DMS 273 treated with DMSO at 0.1 percent for 48 hours (cell line): ENCODE data around the gene TMPRSS11A.

Experiments used
- DNase-seq: peaks from one replicate; lab custom pipeline; 2025; lab: John Stamatoyannopoulos, UW

The TMPRSS11A gene, protein sequence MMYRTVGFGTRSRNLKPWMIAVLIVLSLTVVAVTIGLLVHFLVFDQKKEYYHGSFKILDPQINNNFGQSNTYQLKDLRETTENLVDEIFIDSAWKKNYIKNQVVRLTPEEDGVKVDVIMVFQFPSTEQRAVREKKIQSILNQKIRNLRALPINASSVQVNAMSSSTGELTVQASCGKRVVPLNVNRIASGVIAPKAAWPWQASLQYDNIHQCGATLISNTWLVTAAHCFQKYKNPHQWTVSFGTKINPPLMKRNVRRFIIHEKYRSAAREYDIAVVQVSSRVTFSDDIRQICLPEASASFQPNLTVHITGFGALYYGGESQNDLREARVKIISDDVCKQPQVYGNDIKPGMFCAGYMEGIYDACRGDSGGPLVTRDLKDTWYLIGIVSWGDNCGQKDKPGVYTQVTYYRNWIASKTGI

DNA sequence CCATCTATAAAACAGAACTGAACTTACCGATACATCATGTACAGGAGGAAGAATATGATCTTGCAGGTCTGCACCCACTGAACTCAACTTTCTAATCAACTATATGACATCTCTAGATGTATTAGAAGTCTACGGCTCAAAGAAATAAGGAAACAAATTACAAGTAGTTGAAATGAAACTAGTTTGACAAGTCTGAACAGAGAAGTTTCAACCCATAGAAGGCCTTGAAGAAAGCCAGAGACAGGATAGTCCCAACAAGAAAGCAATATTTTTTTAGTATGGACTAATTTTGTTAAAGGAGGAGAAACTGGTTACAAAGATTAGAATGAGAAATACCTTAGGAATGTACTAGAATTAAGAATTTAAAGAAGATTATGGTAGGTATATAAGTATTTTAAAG lies at the start of gene TMPRSS11A:
TSS of gene TMPRSS11A (minus strand) at position 138 of the 400 bp plus-strand sequence. CDS start at position 38, 100 bp downstream.
- DNase-seq, result no peak

DNA sequence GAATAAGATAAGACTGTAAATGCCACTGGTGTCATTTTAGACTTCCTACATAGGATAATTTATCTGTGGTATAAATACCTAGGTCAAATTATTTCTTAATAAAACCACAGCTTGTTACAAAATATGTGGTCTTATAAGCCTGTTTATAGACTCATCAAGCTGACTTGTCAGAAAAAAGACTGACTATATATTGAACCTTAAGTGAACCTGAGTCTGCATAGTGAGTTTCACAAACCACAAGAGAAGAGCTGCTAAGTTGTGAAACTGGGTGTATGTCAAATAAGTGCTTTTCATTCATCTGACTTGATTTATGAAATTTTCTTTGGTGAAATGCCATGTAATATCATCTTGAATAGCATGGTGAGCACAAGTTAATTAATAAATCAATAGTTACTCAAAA lies 48.4 kb upstream of the TMPRSS11A start:
- DNase-seq, result no peak

DNA sequence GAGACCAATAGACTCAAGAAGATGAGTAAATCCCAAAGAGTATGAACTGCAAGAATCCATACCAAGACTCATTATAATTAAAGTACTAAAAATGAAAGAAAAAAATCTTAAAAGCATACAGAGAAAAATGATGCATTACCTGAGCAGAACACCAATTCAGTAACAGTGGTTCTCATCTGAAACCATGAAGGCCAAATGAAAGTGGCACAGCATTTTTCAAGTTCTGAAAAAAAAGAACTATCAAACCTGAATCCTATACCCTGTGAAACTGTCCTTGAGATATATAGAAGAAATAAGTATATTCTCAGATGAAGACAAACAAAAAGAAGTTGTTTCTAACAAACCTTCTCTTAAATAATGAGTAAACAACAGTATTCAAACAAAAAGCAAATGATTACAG lies 39.6 kb upstream of the TMPRSS11A start:
- DNase-seq, result no peak

DNA sequence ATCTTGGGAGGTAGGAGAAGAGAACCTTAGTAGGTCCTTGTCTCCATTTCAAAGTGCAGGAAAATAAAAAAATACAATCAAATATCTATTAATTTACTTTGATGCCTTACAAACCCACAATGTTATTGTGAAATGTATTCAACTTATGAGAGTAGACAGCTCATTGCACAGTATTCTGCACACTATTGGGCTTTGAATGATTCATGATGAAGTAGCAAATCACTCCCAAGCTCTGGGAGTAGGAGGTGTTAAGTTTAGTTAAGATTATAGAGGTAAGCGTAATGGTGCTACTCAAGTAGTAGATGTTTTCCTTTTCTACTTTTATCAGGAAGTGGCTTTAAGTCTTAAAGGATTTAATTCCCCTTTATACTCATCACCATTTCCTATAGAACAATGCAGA lies 32.8 kb upstream of the TMPRSS11A start:
- no peak for DNase-seq

DNA sequence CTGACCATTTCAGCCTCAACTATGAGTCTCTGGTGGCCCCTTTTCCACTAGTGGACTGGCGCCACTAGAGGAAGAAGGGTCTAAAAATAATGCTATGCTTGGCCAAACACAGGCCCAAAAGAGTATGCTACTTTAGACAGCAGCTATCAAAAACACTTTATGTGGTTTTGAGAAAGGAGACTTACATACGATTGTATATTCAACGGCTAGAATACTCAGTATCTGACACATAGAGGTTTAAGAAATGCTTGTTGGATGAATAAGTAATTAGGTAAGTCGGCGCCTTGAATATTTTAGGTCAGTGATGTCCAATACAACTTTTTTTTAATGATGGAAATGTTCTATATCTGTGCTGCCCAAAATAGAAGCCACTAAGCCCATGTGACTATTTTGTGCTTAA lies 25.7 kb upstream of the TMPRSS11A start:
- no peak for DNase-seq

DNA sequence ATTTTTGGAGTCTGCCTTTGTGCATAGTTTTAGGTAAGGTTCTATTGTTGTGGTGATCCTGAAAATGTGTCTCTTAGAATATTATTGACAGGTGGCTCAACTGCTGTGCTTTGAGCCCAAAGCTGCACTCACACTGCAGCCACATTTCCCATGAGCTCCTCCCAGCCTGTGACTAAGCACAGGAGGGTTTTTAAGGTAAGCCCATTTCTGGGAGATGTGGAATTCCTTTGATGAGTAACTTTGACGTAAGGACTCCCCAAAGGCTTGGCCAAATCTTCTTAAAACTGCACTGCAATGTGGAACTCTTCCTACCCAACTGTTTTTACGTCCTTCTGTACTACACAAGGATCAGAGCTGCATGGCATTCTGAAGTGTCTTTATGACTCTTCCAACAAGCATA lies 20.0 kb upstream of the TMPRSS11A start:
- no peak for DNase-seq

DNA sequence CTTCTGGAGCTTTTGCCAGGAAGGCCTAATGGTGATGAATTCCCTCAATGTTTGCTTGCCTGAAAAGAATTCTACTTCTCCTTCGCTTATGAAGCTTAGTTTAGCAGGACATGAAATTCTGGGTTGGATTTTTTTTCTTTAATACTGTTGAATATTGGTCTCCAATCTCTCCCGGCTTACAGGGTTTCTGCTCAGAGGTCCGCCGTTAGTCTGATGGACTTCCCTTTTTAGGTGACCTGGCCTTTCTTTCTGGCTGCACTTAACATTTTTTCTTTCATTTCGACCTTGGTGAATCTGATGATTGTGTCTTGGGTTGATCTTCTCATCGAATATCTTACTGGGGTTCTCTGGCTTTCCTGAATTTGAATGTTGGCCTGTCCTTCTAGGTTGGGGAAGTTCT lies 17.2 kb upstream of the TMPRSS11A start:
- no peak for DNase-seq

DNA sequence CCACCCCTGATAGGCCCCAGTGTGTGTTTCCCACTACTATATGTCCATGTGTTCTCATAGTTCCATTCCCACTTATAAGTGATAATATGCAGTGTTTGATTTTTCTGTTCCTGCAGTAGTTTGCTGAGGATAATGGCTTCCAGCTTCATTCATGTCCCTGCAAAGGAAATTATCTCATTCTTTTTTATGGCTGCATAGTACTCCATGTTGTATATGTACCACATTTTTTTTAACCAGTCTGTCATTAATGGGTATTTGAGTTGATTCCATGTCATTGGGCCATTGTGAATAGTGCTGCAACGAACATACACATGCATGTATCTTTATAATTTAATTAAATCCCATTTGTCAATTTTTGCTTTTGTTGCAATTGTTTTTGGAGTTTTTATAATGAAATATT lies 10.3 kb upstream of the TMPRSS11A start:
- no peak for DNase-seq

DNA sequence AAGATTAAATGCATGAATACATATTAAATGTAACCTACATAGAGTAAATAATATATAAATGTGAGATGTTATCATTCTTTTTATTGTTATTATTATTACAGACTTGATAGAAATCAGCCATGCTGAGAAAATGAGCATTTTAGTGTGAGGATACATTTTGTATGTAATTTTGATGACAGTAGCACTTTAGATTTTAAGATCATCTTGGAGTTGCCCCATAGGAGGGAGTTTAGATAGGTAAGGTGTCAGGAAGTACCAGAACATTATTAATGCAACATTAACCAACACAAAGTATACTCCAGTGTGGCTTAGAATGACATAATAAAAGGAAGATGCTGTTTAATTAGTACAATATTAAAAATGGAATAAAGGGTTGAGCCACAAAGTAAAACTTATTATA lies 8.4 kb downstream of the TMPRSS11A start:
- no peak for DNase-seq

DNA sequence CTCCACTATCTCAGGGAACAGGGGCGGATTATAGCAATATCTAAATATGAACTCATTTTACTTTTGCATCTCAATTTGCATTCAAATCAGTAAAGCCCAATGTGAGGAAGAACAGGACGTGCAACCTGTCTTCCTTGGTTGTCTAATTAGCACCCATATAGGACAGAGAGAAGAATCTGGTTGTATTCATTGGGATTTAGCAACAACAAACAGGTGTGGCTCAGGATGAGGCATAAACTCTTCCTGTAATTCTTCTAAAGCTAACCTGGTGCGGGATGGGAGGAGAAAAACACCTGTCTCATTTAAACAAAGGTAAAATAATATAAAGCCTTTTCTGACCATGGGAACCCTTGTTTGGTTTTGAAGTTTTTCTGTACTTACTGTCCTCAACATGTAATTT lies 22.2 kb downstream of the TMPRSS11A start:
- DNase-seq, result no peak

DNA sequence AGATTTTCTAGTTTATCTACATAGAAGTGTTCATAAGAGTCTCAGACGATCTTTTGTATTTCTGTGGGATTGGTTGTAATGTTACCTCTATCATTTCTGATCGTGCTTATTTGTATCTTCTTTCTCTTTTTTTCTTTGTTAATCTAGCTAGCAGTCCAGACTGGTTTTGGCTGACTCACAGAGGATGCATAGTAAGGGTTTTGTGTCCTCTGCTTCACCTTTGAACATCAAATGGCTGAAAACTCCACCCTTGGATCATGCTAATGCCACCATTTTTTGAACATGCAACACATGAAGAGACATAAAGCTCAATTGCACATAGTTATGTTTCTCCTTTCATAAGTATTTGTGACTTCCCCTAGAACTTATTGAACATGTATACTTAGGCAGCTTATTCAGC lies 22.8 kb downstream of the TMPRSS11A start:
- no peak for DNase-seq

DNA sequence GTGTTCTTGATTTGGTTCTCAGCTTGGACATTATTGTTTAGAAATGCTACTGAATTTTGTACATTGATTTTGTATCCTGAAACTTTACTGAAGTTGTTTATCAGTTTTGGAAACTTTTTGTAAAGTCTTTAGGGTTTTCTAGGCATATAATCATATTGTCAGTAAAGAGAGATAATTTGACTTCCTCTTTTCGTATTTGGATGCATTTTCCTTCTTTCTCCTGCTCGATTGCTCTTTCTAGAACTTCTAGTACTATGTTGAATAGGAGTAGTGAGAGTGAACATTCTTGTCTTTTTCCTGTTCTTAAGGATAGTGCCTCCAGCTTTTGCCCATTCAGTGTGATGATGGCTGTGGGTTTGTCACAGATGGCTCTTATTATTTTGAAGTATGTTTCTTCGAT lies 24.1 kb downstream of the TMPRSS11A start:
- DNase-seq, result no peak

DNA sequence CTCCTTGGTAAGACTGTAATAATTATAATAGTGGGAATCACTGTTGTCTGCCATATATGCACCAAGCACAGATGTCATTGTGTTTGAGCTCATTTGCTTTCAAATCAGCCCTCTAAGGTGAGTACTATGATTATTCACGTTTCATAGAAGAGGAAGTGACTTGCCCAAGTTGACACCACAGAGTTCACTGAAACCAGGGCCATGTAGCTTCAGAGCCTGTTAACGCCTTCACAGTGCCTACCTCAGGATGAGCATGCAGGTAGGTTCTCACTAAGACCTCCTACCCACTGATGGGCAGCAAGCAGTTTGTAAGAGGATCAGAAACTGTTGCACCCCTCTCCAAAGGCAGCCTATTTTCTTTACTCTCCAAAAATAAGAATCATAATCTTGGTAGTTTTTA lies 27.4 kb downstream of the TMPRSS11A start:
- DNase-seq, result no peak

DNA sequence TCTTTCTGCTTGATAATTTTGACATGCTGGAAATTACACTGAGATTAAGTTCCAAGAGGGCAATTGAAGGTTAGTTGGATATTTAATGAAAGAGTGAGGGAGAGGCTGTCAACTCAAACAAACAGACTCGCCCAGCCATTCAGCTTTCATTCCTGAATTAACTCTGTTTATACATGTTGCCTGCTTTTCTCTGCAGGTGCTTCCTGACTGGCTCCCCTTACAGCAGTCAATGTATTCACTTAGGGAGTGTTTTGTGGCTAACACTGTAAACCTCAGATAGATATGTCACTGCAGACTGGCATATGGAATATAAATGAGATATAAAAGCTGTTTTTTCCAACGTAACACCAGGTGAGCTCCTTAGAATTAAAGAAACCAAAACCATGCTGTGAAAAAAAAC lies 28.7 kb downstream of the TMPRSS11A start:
- no peak for DNase-seq

DNA sequence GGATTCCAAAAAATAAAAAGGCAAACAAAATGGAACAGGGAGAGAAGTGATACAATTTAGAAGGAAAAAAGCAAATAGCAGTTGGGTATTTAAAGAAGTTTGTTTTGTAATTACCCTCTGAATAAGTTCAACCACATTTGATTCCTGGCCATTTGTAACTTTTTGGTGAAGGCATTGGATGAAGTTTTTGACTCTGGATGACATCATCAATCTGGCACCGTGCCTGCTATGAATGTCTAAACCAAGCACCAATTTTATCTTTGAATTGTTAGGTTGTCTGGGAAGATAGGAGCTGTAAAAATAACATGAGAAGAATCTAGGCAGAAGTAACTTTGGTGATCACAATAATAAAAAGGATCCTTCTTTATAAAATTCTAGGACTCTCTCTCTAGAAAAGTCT lies 29.5 kb downstream of the TMPRSS11A start:
- no peak for DNase-seq

DNA sequence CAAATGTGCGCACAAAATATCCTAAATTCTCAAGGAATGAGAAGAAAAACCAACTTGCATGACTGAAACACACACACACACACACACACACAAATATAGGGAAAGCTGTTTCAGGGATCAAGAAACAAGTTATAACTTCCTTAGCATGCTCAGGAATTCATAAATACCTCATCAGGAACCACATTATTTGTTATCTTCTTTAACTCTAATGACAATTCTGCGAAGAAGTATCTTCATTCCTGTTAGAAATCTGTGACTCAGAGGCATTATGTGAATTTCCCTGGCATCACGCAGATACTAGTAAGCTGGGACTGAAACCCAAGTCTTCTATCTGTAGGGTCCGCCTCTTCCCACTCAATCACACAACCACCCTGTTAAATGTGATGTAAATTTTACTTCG lies 30.3 kb downstream of the TMPRSS11A start:
- DNase-seq, result no peak

DNA sequence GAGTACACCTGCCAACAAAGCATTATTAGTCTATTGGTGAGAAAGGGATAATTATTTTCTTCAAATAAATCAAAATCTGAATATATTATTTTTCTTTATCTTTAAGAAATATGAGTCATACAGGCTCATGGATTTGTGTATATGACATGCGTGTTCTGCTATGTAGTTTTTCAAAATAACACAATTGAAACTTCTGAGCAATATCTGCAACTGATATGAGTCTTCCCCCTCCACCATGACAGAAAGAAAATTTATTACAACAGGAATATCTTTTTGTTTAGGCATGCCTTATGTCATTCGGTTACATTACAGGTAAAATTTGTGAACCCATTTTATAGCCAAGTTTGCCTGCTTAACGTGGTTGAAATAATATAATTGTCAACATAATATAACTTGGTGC lies 32.0 kb downstream of the TMPRSS11A start:
- no peak for DNase-seq

DNA sequence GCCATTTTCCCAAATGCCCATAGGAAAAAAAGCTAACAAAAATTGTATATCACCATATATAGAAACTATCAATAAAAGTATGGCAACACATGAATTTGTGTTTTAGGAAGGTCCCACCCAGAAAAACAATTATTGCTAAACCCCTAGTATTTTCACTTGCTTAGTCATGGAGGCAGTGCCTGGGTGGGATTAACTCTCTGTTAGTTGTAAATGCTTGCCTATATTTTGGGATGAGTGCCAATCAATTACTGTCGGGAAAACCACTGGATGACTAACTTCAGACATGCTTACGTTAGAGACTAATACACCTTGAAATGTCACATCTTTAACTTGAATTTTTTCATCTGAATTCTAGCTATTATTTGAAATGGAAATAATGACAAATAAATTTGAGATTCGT lies 33.9 kb downstream of the TMPRSS11A start:
- DNase-seq, result no peak

DNA sequence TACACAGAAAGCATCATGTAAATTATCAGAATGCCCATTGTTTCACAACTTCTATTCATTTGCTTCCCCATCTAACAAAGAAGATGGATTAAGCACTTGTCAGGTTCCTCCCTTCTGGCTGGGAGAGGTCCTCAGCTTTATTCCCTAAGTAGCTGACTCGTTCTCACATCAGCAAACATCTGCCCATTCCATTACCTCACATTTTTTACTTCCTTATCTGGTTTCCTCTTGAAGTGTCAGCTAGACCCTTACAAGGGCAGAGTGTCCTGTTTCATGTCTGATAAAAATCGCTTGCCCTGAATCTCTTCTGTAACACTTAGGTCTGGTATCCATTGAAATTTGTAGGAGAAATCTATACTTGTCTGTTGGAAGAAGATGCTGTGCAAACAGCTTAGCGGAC lies 34.7 kb downstream of the TMPRSS11A start:
- no peak for DNase-seq

DNA sequence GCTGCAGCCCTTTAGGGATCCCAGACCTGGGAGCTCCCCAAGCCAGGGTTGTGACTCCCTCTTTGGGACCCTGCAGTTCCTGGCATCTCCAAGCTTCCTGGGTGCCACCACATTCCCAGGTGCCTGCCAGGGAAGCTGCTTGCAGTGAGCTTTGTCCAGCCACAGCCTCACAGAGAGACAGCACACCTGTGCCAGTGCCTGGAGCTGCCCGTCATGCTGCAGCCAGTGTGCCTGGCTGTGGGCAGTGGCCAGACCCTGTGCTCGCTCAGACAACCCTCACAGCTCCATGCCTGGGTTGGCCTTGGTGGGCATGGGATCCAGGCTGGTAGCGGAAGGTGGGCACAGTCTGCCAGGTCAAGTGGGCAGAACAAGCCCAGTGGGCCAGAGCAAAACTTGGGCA lies 36.0 kb downstream of the TMPRSS11A start:
- DNase-seq, result no peak

DNA sequence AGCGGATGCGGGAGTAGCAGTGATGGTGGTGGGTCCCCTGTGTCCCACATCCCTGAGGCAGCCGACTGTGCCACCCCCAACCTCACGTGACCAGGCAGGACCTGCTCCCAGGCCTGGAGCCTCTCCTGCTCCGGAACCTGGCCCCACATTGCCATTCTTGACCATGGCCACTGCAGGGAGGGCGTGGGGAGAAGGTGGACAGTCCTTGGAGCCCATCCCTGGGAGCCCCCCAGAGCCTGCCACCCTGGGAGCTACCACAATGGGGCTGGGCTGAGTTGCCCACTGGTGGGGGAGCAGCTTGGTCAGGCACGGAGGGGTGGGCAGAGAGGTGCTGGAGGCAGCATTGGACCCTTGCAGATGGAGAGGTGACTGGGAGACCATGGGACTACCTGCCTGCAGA lies 36.8 kb downstream of the TMPRSS11A start:
- no peak for DNase-seq

DNA sequence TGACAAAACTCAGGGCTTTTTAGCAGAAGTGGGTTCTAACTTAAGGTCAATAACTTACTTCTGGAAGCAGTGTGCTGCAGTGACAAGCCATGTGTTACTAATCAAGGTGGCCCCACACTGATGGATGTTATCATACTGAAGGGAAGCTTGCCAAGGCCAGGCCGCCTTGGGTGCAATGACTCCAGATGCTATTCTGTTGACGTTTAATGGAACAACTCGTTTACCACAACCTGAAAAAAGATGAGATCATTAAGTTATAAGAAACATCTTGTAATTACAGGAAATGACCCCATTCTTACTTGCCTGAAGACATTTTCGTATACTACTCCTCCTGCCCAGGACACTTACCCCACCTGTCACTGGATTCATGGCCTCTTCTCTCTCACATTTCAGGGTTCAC lies 40.6 kb downstream of the TMPRSS11A start:
- no peak for DNase-seq

DNA sequence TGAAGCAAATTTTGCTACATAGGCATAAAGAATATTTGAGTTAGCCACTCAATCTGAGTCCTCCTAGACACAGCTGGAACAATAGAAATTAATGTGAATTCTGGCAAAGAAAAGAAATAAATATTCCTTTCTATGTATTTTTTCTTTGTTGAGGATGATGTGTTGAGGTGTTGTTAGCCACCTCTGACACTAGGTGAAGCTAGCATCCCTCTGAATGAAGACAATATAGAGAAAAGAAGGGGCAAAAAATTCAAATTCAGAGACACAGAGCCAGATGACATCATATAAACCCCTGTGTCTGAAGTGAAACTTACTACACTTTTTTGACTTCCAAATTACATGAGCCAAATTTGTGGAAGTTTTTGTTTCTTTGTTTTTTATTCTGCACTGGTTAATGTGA lies 44.9 kb downstream of the TMPRSS11A start:
- DNase-seq, result no peak

DNA sequence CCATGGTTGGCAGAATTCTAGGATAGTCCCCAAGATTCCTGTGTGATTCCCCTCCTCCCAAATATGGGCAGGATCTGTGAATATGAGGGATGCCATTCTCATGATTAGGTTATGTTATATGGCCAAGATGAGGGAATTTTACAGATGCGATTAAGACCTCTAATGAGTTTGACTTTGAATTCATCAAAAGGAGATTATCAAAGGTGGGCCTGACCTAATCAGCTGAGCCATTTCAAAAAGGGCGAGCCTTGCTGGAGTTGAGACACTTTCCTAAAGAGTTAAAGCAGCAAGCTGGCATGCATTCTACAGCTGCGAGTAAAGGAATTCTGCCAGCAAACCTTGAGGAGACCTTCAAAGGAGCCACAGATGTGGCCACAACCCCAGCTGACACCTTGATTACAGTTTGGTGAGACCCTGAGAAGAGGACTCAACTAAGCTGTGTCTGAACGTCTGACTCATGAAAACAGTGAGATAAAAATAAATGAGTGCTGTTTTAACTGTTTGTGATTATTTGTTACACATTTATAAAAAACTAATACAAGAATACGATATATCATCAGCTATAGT lies 47.8 kb downstream of the TMPRSS11A start:
- no peak for DNase-seq
